Middle frontal gyrus (tissue), 1 donor: Measurements from ENCODE around the gene IFRD2.
"Not testable (repeated sequence)": the region's sequence is repeated elsewhere in the genome, so short reads cannot be mapped to it uniquely, and the experiment has no call there.

ENCODE experiments used
- DNase-seq: peaks from one replicate; pipeline ENCODE4 v3.0.0-alpha.2; 2015; ENCODE audit warnings: low spot score; ENCODE audit errors: extremely low spot score

Gene IFRD2

DNA sequence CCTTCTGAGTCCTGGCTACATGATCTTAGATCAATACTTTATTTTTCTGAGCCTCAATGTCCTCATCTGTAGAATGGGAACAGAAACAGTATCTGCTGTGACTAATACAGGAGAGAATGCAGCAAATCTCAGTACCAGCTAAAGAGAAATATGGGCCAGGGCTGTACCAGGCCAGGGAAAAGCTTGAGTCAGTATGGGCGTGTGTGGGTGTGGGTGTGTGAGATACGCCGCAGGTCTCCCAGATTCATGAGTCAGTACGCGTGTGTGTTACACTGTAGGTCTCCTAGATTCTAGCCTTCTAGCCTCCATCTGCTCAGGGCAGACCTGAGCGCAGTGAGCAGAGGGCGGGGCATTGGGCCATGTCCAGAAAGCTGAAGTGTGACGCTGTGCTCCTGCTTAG lies 41.0 kb downstream of the IFRD2 start:
- DNase-seq: no peak

DNA sequence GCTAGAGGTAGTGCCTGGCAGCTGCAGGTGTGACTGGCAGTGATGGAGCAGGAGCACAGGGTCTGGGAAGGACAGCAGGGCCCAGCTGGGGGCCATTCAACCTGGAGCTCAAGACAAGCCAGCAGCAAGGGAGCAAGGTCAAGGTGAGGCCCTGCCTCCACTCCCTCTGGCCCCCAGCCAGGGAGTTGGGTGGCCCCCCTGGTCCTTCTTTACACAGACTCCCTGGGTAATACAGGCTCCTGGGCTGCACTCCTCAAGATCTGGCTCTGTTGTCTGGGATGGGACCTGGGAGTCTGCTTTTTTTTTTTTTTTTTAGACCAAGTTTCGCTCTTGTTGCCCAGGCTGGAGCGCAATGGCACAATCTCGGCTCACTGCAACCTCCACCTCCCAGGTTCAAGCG lies 41.7 kb downstream of the IFRD2 start:
- no peak for DNase-seq

GRCh38 chr3:50249457-50249856 lies 42.8 kb downstream of the IFRD2 start:
- no peak for DNase-seq

DNA sequence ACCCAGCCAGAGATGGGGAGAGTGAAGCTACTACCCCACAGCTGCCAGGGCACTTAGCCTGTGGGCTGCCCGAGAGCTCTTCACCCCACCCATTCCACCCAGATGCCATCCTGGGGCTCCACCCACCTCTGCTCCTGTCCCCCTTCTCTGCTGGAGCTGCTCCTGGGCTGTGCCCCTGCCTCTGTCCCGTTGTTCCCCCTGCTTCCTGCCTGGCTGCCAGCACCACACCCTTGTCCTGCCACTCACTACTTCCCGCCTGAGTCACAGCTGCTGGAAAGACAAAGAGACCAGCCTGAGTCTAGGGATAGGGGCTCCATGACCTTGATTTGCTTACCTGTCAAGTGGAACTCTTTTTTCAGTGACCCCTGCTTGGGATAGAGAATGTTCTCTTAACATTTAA lies 43.8 kb downstream of the IFRD2 start:
- DNase-seq: no peak

- DNase-seq: no peak
These were observed 45.7 kb downstream of the IFRD2 start for GRCh38 chr3:50246517-50246954.

- peak; percentile 66 for DNase-seq
These were observed 46.3 kb downstream of the IFRD2 start for GRCh38 chr3:50245831-50246516.

GRCh38 chr3:50245251-50245745 lies 46.9 kb downstream of the IFRD2 start:
- no peak for DNase-seq

DNA sequence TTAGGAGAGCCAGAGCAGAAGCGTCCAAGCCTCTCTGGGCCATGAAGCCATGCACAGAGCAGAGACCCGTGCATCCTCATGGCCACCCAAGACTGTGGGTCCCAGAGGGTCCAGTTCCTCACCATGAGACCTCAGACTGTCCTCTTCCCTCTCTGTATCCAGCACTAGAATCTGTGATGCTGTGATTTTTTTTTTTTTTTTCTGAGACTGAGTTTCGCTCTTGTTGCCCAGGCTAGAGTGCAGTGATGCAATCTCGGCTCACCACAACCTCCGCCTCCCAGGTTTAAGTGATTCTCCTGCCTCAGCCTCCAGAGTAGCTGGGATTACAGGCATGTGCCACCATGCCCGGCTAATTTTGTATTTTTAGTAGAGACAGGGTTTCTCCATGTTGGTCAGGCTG lies 47.4 kb downstream of the IFRD2 start:
- DNase-seq: not testable (repeated sequence)

DNA sequence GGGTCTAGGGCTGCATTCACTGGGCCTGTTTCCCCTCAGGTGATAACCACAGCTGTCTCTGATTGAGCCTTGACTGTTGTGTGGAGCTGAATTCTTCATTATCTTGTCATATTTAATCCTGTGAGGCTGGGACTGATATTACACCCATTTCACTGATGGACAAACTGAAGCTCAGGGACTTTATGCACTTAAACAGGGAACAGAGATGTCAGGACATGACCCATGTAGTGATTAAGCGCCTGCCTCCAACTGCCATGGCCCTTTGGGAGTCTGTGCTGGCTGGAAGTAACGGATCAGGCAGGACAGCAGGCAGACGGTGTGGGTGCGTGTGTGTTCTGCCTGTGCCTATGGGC lies 48.7 kb downstream of the IFRD2 start:
- no peak for DNase-seq

DNA sequence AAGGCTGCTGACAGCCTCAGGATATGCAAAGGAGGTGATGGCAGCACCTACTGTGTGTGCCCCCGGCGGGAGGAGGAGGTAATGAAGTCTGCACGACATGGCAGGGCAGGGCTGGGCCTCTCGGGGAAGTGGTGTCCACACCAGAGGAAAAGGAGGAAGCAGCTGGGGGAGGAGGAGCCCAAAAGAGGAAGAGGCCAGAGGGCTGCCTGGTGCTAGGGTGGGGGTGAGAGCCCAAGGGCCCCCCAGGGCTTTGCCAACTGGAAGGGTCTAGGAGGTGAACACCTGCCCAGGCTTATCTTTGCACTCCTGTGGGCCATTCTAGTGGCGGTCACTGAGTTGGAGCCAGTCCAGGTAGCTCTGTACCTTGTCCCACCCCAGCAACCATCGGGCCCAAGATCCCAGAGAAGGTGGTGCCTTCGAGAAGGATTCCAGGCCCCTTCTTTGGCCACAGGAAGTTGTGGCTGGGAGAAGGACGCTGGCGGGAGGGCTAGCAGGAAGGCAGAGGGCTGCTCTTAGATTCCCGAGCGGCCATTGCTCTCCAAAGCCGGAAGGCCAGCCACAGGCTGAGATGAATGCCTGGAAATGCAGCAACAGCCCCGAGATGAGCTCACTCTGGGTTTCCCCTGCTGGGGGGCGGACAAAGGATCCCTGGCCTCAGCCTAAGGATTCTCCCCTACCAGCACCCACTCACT lies 49.2 kb downstream of the IFRD2 start:
- DNase-seq: no peak

DNA sequence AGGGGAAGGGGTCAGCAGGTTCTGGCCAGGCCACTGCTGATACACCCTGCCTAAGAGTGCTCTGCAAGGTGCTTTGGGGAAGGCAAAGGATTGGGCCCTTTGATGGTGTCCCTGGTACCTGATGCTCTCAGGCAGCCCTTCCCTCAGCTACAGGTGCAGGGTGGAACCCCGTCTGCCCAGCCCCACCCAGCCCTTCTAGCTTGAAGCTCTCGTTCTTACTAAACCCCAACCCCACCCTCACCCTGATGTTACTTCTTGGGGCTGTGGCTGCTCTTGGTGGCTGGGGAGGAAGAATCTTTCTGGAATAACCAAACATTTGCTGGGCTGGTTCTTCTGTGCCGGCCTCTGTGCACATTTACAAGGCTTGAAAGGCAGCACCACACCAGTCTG lies 49.9 kb downstream of the IFRD2 start:
- no peak for DNase-seq

DNA sequence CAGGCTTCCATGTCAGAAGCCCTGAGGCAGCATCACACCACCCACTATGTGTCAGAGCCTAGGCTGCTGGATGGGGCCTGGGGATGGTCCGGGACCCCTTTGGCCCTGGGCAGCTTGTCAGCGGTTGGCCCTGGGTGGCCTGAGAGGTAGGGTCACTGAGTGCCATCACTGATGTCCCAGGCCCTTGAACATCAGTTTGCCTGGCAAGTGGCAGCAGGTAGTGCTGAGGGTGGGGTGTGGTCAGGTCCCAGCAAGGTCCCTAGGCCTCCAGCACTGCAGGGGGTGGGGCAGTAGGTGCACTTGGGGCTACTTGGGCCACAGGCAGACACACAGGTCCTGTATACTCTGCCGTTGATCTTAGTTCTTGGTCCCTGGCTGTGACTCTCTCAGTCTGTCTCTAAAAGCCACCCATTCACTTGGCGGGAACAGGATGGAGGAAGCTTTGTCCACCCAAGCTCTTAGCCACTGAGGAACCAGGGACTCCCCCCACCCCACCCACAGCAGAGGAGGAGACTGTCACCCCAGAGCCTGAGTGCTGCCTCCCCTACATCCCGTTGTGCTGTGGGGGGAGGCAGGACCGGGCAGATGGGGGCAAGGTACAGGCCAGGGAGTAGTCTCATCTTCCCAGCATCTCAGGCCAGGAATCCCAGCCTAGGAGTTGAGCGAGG lies 50.4 kb downstream of the IFRD2 start:
- DNase-seq: no peak

DNA sequence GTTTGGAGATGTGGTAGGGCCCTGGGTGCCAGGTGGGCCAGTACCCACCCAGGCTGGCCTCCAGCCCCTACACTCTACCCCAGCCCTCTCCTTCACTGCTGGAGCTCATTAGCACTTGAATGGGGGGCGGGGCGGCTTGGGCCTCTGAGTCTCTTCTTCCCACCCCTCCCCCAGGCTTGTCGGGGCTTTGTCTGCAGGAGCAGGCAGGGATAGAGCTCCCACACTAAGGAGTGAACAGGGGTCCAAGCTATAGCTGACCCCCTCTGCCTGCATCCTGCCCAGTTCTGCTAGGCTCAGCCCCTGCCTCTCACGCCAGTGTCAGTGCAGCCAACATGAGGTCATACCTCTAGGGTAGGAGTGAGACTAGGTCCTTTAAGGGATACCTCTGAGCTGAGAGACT lies 51.1 kb downstream of the IFRD2 start:
- no peak for DNase-seq

DNA sequence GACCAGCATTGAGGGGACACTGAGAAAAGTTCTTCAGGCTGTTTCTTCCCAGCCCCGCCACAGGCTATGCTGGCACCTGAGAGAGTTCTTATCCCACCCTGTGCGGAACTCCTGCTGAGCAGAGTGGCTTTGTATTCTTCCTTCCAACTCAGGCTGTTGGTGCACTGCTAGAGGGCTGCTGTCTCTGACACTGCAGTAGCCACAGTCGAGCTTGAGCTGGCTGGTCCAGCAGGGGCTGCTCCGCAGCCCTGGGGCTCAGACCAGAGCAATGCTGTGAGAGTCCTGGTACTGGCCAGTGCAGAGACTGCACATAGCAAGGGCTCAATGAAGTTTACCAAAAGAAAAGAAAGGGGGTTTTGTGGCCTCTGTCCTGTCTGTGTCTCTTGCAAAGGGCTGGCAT lies 52.6 kb downstream of the IFRD2 start:
- DNase-seq: no peak

GRCh38 chr3:50238549-50239026 lies 53.6 kb downstream of the IFRD2 start:
- no peak for DNase-seq

DNA sequence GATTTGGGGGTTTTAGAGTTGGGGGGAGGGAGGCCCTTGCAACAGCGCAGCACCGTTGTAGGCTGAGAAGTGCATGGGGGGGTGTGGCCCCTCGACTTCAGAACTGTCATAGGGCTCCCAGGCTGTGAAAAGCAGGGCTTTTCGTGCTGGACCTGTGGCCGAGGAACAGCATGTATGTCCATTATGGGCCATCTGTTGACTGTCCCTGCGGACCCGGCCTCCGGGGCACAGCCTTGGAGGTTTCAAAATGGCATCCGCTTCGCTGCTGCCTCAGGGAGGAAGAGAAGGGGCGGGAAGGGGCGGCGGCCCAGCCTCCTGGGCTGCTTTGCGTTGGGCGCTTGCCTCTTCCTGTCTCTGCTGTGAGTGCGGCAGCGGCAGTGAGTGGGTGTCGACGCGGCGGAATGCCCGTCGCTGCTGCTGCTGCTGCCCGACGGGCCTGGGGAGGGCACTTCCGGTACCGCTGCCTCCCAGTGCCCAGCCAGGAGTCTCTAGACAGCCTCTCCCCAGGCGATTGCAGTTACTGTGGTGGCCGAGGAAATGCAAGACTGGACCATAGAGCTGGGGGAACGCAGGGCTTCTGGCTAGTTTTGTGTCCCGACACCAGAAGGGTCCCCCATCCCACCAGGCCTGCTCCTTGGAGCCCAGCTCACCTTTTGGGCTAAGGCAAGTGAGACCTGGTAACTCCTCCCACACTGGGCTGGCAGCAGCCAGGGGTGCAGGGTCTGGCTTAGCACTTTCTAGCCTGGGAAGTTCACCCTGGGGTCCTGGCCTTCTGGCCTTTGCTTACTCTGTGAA lies 54.3 kb downstream of the IFRD2 start:
- DNase-seq: no peak
